ENCODE measurements around the gene COPZ2. TPM values are rescaled to one million over a fixed set of nuclear protein-coding genes. Genes with fewer than 3 reads are reported as not detected.
A peak's percentile ranks its signal among the peaks of the same experiment; 100 is the strongest.

Gene COPZ2
- total RNA-seq, 1 donor from 2014 or later: 49.4 TPM

DNA sequence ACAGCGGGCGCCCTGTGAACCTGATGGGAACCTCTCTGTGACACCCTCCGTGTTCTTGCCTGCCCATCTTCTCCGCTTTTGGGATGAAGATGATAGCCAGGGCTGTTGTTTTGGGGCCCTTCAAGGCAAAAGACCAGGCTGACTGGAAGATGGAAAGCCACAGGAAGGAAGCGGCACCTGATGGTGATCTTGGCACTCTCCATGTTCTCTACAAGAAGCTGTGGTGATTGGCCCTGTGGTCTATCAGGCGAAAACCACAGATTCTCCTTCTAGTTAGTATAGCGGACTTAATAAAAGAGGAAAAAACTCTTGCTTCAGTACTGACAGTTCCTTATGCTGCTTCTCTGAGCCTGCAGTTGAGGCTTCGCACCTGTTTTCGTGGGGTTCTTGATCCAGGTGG is 56.1 kb downstream of the COPZ2 start:
- Mint-ChIP-seq H3K27ac (ENCODE audit: unreplicated experiment) (no peak overlapping the region), H3K36me3 (ENCODE audit: unreplicated experiment) (peaks cover 34% of the 10 kb centered on the region), H3K27me3 (ENCODE audit: unreplicated experiment) (no peaks in the 10 kb centered on the region), H3K9me3 (ENCODE audit: unreplicated experiment) (no peaks in the 10 kb centered on the region), H3K4me3 (ENCODE audit: unreplicated experiment) (no peak overlapping the region), H3K4me1 (ENCODE audit: unreplicated experiment) (no peaks in the 10 kb centered on the region)
- TF ChIP-seq, protein P1, sequence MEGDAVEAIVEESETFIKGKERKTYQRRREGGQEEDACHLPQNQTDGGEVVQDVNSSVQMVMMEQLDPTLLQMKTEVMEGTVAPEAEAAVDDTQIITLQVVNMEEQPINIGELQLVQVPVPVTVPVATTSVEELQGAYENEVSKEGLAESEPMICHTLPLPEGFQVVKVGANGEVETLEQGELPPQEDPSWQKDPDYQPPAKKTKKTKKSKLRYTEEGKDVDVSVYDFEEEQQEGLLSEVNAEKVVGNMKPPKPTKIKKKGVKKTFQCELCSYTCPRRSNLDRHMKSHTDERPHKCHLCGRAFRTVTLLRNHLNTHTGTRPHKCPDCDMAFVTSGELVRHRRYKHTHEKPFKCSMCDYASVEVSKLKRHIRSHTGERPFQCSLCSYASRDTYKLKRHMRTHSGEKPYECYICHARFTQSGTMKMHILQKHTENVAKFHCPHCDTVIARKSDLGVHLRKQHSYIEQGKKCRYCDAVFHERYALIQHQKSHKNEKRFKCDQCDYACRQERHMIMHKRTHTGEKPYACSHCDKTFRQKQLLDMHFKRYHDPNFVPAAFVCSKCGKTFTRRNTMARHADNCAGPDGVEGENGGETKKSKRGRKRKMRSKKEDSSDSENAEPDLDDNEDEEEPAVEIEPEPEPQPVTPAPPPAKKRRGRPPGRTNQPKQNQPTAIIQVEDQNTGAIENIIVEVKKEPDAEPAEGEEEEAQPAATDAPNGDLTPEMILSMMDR (IDR thresholded peaks at IDR 0.05): no peak
- DNase-seq (ENCODE audit: extremely low spot score, unreplicated experiment): no peak

DNA sequence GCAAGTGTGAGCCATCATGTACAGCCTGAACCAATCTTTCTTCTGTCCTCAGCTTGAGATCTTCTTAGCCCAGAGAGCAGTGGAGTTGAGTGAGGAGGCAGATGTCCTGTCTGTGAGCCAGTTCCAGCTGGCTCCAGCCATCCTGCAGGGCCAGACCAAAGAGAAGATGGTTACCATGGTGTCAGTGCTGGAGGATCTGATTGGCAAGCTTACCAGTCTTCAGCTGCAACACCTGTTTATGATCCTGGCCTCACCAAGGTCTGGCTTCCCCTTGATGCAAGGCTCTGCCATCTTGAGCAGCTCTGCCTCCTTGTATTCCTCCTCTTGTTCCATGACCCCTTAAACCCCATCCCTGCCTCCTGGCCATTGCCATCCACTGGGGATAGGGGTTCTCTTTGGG is 57.1 kb downstream of the COPZ2 start:
- H3K4me3 Mint-ChIP-seq (ENCODE audit: unreplicated experiment): no peak overlapping the region
- H3K9me3 Mint-ChIP-seq (ENCODE audit: unreplicated experiment): no peaks in the 10 kb centered on the region
- H3K36me3 Mint-ChIP-seq (ENCODE audit: unreplicated experiment): peaks cover 38% of the 10 kb centered on the region
- no peak for DNase-seq (ENCODE audit: extremely low spot score, unreplicated experiment)
- TF ChIP-seq, protein P1 (IDR thresholded peaks at IDR 0.05): no peak
- H3K27ac Mint-ChIP-seq (ENCODE audit: unreplicated experiment): no peak overlapping the region
- no peaks in the 10 kb centered on the region for H3K4me1 Mint-ChIP-seq (ENCODE audit: unreplicated experiment)
- no peaks in the 10 kb centered on the region for H3K27me3 Mint-ChIP-seq (ENCODE audit: unreplicated experiment)

DNA sequence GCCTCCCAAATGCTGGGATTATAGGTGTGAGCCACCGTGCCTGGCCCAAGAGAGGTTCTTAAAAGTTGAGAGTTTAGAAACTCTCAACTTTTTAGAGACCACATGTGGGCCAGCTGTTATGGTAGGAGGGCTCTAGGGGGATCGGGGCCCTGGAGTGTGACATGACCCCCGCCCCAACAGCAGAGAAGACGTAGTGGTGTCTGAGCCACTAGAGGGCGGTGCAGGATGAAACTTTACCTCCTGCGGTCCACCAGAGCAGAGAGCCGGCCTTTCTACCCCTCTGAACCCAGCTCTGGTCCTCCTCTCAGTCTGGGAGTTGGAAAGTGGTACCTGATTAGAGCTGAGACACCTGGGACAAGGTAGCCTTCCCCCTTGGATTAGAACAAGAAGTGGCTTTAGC is 59.3 kb downstream of the COPZ2 start:
- Mint-ChIP-seq H3K4me1 (ENCODE audit: unreplicated experiment) (no peaks in the 10 kb centered on the region), H3K4me3 (ENCODE audit: unreplicated experiment) (no peak overlapping the region), H3K9me3 (ENCODE audit: unreplicated experiment) (no peaks in the 10 kb centered on the region), H3K36me3 (ENCODE audit: unreplicated experiment) (peaks cover 43% of the 10 kb centered on the region), H3K27me3 (ENCODE audit: unreplicated experiment) (no peaks in the 10 kb centered on the region), H3K27ac (ENCODE audit: unreplicated experiment) (no peak overlapping the region)
- DNase-seq (ENCODE audit: extremely low spot score, unreplicated experiment): no peak
- TF ChIP-seq, protein P1 (IDR thresholded peaks at IDR 0.05): peak; percentile 87

Small RNA genes within 50 kb of the gene (microRNA-seq; reads per million reads assigned to microRNA genes)
- gene MIR152 (ENCODE audit: unreplicated experiment): 563 reads per million, percentile 74 among the genes with 10 or more reads in this experiment

Other genes starting within 250 kb of the COPZ2 start
- gene OSBPL7, start 216.0 kb downstream of the COPZ2 start, total RNA-seq: 16.8 and 18.0 TPM in 2 replicates
- gene MRPL10, start 206.3 kb downstream of the COPZ2 start, total RNA-seq: 41.0 and 41.8 TPM in 2 replicates
- 0.54 and 0.84 TPM in 2 replicates for gene LRRC46, start 206.1 kb downstream of the COPZ2 start, total RNA-seq
- gene SCRN2, start 196.5 kb downstream of the COPZ2 start, total RNA-seq: 25.4 and 25.6 TPM in 2 replicates
- 0.16 TPM in 1 of 2 replicates, not detected in the other for gene SP6, start 186.6 kb downstream of the COPZ2 start, total RNA-seq
- gene SP2, start 141.6 kb downstream of the COPZ2 start, total RNA-seq: 19.9 and 20.7 TPM in 2 replicates
- 9.0 and 9.2 TPM in 2 replicates for gene PNPO, start 96.2 kb downstream of the COPZ2 start, total RNA-seq
- gene PRR15L, start 79.9 kb downstream of the COPZ2 start, total RNA-seq: not detected in 2 replicates
- gene CDK5RAP3, start 66.7 kb downstream of the COPZ2 start, total RNA-seq: 136 and 148 TPM in 2 replicates
- 250 and 278 TPM in 2 replicates for gene NFE2L1, start 10.6 kb upstream of the COPZ2 start, total RNA-seq
- gene CBX1, start 63.7 kb upstream of the COPZ2 start, total RNA-seq: 74.4 and 76.5 TPM in 2 replicates
- gene SNX11, start 70.0 kb upstream of the COPZ2 start, total RNA-seq: 16.2 and 18.3 TPM in 2 replicates